Astrocyte (in vitro differentiated cells and primary cell): ENCODE results near the gene KSR2.

ENCODE experiments used
- EZH2 ChIP-seq: IDR thresholded peaks from 2 replicates; pipeline ENCODE4 v1.6.1; 2012; ENCODE audit warnings: mild to moderate bottlenecking, low read length, inconsistent platforms; ENCODE audit not compliant: insufficient read depth
- TF ChIP-seq, protein P1 (sequence below): IDR thresholded peaks from 2 replicates; pipeline ENCODE4 v1.5.1; 2011; ENCODE audit warnings: low read depth, mild to moderate bottlenecking, inconsistent platforms, low read length, moderate library complexity; ENCODE audit not compliant: insufficient read depth

DNA sequence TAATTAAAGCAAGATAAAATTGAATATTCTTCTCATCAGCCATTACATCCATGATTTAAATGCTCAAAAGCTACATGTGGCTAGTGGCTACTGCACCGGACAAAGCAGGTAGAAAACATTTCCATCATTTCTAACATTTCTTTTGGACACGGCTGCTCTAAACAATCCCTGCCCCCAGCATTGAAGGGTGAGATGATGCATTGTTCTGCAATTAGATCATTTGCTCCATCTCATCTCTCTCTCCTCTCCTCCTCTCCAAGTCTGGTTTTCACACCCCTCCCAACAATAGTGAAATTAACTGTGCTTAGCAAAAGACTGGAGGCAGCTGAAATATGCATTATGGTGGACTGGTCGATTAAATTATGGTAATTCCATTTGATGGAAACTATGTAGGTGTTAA lies 288.5 kb downstream of the KSR2 start:
- TF ChIP-seq, protein P1, sequence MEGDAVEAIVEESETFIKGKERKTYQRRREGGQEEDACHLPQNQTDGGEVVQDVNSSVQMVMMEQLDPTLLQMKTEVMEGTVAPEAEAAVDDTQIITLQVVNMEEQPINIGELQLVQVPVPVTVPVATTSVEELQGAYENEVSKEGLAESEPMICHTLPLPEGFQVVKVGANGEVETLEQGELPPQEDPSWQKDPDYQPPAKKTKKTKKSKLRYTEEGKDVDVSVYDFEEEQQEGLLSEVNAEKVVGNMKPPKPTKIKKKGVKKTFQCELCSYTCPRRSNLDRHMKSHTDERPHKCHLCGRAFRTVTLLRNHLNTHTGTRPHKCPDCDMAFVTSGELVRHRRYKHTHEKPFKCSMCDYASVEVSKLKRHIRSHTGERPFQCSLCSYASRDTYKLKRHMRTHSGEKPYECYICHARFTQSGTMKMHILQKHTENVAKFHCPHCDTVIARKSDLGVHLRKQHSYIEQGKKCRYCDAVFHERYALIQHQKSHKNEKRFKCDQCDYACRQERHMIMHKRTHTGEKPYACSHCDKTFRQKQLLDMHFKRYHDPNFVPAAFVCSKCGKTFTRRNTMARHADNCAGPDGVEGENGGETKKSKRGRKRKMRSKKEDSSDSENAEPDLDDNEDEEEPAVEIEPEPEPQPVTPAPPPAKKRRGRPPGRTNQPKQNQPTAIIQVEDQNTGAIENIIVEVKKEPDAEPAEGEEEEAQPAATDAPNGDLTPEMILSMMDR, result no peak
- TF ChIP-seq EZH2, result no peak
